Measurements from ENCODE around the gene OSBPL3. TPM values are rescaled to one million over a fixed set of nuclear protein-coding genes. Genes with fewer than 3 reads are reported as not detected.

Gene OSBPL3
- total RNA-seq, 2 donors from 2014 or later: 9.0 to 14.8 TPM

- Histone ChIP-seq H3K4me1 (no peaks in the 10 kb centered on the region), H3K9me3 (no peaks in the 10 kb centered on the region), H3K4me3 (no peak overlapping the region), H3K27me3 (no peaks in the 10 kb centered on the region), H3K27ac (no peak overlapping the region), H3K36me3 (no peaks in the 10 kb centered on the region), H3K9ac (ENCODE audit: low read depth in 2 of 2, low read length in 2 of 2) (no peak overlapping the region)
- intact Hi-C loops (cut with DNase I): no loop called here
- no peak for TF ChIP-seq CTCF (IDR thresholded peaks at IDR 0.05)
- no peak for DNase-seq
Measured at GRCh38 chr7:24932815-24933214, 47.2 kb downstream of the OSBPL3 start.

GRCh38 chr7:24932389-24932788 is 47.6 kb downstream of the OSBPL3 start:
- no peak for TF ChIP-seq CTCF (IDR thresholded peaks at IDR 0.05)
- Histone ChIP-seq H3K27me3 (no peaks in the 10 kb centered on the region), H3K36me3 (no peaks in the 10 kb centered on the region), H3K4me3 (no peak overlapping the region), H3K9ac (ENCODE audit: low read depth in 2 of 2, low read length in 2 of 2) (no peak overlapping the region), H3K27ac (no peak overlapping the region), H3K4me1 (no peaks in the 10 kb centered on the region), H3K9me3 (no peaks in the 10 kb centered on the region)
- intact Hi-C loops (cut with DNase I): no loop called here
- no peak for DNase-seq

- no peak for DNase-seq
- Histone ChIP-seq H3K4me3 (no peak overlapping the region), H3K4me1 (no peaks in the 10 kb centered on the region), H3K9ac (ENCODE audit: low read depth in 2 of 2, low read length in 2 of 2) (no peak overlapping the region), H3K9me3 (no peaks in the 10 kb centered on the region), H3K27ac (no peak overlapping the region), H3K36me3 (no peaks in the 10 kb centered on the region), H3K27me3 (no peaks in the 10 kb centered on the region)
- intact Hi-C loops (cut with DNase I): no loop called here
- no peak for TF ChIP-seq CTCF (IDR thresholded peaks at IDR 0.05)
Measured at GRCh38 chr7:24931844-24932243, 48.1 kb downstream of the OSBPL3 start.

- Histone ChIP-seq H3K27ac (no peak overlapping the region), H3K27me3 (no peaks in the 10 kb centered on the region), H3K9ac (ENCODE audit: low read depth in 2 of 2, low read length in 2 of 2) (no peak overlapping the region), H3K9me3 (no peaks in the 10 kb centered on the region), H3K4me3 (no peak overlapping the region), H3K4me1 (no peaks in the 10 kb centered on the region), H3K36me3 (no peaks in the 10 kb centered on the region)
- intact Hi-C loops (cut with DNase I): no loop called here
- TF ChIP-seq CTCF (IDR thresholded peaks at IDR 0.05): no peak
- DNase-seq: no peak
Measured at GRCh38 chr7:24930856-24931255, 49.1 kb downstream of the OSBPL3 start.

- no peak for TF ChIP-seq CTCF (IDR thresholded peaks at IDR 0.05)
- H3K36me3 ChIP-seq: no peaks in the 10 kb centered on the region
- H3K4me1 ChIP-seq: no peaks in the 10 kb centered on the region
- H3K4me3 ChIP-seq: no peak overlapping the region
- no peak for DNase-seq
- intact Hi-C loops (cut with DNase I): no loop called here
- H3K27ac ChIP-seq: no peak overlapping the region
- H3K9ac ChIP-seq (ENCODE audit: low read depth in 2 of 2, low read length in 2 of 2): no peak overlapping the region
- H3K27me3 ChIP-seq: no peaks in the 10 kb centered on the region
- no peaks in the 10 kb centered on the region for H3K9me3 ChIP-seq
Measured at GRCh38 chr7:24926623-24927524, 53.1 kb downstream of the OSBPL3 start.

Data from colonic mucosa (tissue), 4 donors.